ENCODE measurements around the gene PIK3C2G. TPM values are rescaled to one million over a fixed set of nuclear protein-coding genes. Genes with fewer than 3 reads are reported as not detected.

The PIK3C2G gene
- total RNA-seq, 1 donor from 2014 or later: 0.59 TPM

DNA sequence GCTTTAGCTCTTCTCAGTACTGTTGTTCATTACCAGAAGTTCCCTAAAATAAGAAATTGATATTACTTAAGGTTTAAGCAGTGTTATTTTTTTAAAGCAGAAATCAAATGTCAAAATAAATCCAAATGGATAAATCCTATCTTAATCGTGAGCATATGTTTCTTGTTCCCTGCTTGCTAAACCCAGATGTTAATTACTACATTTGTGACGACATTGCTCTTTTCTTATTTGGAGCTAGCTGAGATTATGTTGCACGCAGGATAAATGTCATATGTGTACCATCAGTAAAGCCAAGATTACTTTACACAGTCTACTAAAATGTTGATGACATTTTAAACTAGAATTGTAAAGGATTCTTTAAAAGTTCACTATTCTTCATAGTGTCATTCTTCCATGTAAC, 319.0 kb downstream of the PIK3C2G start:
- ATAC-seq (no peak), DNase-seq (no peak)
- Histone ChIP-seq H3K9me3 (no peaks in the 10 kb centered on the region), H3K27ac (no peak overlapping the region), H3K4me3 (no peak overlapping the region), H3K36me3 (no peaks in the 10 kb centered on the region), H3K27me3 (ENCODE audit: low read depth) (no peaks in the 10 kb centered on the region), H3K4me1 (no peaks in the 10 kb centered on the region)
- intact Hi-C loops (cut with DNase I): no loop called here
- TF ChIP-seq, protein P1, sequence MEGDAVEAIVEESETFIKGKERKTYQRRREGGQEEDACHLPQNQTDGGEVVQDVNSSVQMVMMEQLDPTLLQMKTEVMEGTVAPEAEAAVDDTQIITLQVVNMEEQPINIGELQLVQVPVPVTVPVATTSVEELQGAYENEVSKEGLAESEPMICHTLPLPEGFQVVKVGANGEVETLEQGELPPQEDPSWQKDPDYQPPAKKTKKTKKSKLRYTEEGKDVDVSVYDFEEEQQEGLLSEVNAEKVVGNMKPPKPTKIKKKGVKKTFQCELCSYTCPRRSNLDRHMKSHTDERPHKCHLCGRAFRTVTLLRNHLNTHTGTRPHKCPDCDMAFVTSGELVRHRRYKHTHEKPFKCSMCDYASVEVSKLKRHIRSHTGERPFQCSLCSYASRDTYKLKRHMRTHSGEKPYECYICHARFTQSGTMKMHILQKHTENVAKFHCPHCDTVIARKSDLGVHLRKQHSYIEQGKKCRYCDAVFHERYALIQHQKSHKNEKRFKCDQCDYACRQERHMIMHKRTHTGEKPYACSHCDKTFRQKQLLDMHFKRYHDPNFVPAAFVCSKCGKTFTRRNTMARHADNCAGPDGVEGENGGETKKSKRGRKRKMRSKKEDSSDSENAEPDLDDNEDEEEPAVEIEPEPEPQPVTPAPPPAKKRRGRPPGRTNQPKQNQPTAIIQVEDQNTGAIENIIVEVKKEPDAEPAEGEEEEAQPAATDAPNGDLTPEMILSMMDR (IDR thresholded peaks at IDR 0.05): no peak

DNA sequence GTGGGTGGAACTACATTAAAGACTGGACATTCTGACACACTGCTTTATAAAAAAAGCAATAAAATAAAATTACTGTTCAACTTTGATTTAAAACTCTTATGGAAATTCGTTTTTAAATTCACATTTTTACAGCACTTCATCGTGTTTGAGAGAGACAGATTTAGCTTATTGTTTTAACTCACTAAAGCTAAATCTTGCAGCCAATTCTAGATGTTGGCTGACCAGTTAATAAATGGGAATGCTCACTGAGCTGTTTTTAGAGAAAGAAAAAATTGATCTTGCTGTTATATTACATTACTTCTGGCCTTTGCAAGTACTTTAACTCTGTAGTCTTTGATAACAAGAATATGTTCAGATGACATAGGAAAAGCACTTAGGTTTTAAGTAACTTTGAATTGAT, 319.4 kb downstream of the PIK3C2G start:
- intact Hi-C loops (cut with DNase I): no loop called here
- TF ChIP-seq, protein P1 (IDR thresholded peaks at IDR 0.05): no peak
- no peak for DNase-seq
- H3K27me3 ChIP-seq (ENCODE audit: low read depth): no peaks in the 10 kb centered on the region
- H3K9me3 ChIP-seq: no peaks in the 10 kb centered on the region
- no peak overlapping the region for H3K4me3 ChIP-seq
- no peak overlapping the region for H3K27ac ChIP-seq
- H3K36me3 ChIP-seq: no peaks in the 10 kb centered on the region
- ATAC-seq: no peak
- H3K4me1 ChIP-seq: no peaks in the 10 kb centered on the region

DNA sequence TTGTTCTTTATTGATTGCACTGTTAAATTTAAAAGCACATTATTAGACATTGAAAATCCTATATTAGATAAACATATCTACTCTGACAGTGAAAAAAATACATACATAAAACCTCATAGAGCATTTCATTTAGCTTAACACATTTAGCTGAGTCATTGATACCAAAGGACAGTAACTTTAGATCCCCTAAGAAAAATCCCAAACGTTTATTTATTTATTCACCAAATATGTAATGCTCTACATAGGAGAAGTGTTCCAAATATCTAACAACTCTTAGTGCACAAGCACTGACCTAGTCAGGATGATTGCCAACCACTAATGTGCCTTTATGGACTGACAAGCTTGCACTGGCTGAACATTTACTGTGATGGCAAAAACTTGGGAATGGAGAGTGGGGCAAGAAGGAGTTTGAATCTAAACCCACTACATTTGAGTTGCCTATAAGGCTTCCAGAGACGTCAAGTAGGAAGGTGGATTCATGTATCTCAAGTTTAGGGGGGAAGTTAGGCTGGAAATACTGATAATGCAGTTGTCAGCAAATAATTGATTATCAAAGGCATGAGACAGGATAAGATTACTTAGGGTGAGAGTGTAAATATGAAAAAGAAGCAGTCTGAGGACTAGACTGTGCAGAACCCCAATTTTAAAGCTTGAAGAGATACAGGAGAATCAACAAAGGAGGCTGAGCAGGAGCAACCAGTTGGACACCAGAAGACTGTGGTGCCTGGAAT, 320.1 kb downstream of the PIK3C2G start:
- DNase-seq (no peak), ATAC-seq (no peak)
- H3K4me1 ChIP-seq: no peaks in the 10 kb centered on the region
- TF ChIP-seq, protein P1 (IDR thresholded peaks at IDR 0.05): no peak
- H3K27me3 ChIP-seq (ENCODE audit: low read depth): no peaks in the 10 kb centered on the region
- H3K36me3 ChIP-seq: no peaks in the 10 kb centered on the region
- intact Hi-C loops (cut with DNase I): no loop called here
- no peak overlapping the region for H3K27ac ChIP-seq
- no peak overlapping the region for H3K4me3 ChIP-seq
- H3K9me3 ChIP-seq: no peaks in the 10 kb centered on the region

DNA sequence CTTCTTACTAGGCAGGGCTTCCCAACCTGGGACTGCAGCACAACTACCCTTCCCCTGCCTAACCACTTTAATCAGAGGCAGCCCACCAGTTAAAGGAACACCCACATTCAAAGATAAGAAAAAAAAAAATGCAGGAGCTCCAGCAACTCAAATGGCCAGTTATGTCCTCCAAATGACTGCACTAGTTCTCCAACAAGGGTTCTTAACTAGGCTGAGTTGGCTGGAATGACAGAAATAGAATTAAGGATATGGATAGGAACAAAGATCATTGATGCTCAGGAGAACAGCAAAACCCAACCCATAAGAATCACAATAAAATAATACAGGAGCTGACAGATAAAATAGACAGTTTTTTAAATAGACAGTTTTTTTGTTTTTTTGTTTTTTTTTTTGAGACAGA, 322.3 kb downstream of the PIK3C2G start:
- Histone ChIP-seq H3K9me3 (no peaks in the 10 kb centered on the region), H3K4me1 (no peaks in the 10 kb centered on the region), H3K36me3 (no peaks in the 10 kb centered on the region), H3K4me3 (no peak overlapping the region), H3K27me3 (ENCODE audit: low read depth) (no peaks in the 10 kb centered on the region), H3K27ac (no peak overlapping the region)
- no peak for ATAC-seq
- DNase-seq: no peak
- intact Hi-C loops (cut with DNase I): no loop called here
- TF ChIP-seq, protein P1 (IDR thresholded peaks at IDR 0.05): no peak

DNA sequence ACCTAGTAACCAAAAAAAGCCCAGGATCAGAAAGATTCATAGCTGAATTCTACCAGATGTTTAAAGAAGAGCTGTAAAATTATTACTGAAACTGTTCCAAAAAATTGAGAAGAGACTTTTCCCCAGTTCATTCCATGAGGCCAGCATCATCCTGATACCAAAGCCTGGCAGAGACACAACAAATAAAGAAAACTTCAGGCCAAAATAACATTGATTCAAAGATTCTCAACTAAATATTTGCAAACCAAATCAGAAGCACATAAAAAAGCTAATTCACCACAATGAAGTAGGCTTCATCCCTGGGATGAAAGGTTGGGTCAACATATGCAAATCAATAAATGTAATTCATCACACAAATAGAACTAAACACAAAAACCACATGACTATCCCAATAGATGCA, 325.3 kb downstream of the PIK3C2G start:
- H3K27ac ChIP-seq: no peak overlapping the region
- DNase-seq: no peak
- TF ChIP-seq, protein P1 (IDR thresholded peaks at IDR 0.05): no peak
- H3K4me1 ChIP-seq: no peaks in the 10 kb centered on the region
- no peaks in the 10 kb centered on the region for H3K27me3 ChIP-seq (ENCODE audit: low read depth)
- intact Hi-C loops (cut with DNase I): no loop called here
- H3K9me3 ChIP-seq: no peaks in the 10 kb centered on the region
- no peak for ATAC-seq
- no peaks in the 10 kb centered on the region for H3K36me3 ChIP-seq
- no peak overlapping the region for H3K4me3 ChIP-seq
